Middle frontal gyrus (tissue), 1 donor: Measurements from ENCODE around the gene SWT1.
A peak's percentile ranks its signal among the peaks of the same experiment; 100 is the strongest.

Experiments used
- DNase-seq: peaks from one replicate; pipeline ENCODE4 v3.0.0-alpha.2; 2015; ENCODE audit warnings: low spot score; ENCODE audit errors: extremely low spot score

Gene SWT1, protein sequence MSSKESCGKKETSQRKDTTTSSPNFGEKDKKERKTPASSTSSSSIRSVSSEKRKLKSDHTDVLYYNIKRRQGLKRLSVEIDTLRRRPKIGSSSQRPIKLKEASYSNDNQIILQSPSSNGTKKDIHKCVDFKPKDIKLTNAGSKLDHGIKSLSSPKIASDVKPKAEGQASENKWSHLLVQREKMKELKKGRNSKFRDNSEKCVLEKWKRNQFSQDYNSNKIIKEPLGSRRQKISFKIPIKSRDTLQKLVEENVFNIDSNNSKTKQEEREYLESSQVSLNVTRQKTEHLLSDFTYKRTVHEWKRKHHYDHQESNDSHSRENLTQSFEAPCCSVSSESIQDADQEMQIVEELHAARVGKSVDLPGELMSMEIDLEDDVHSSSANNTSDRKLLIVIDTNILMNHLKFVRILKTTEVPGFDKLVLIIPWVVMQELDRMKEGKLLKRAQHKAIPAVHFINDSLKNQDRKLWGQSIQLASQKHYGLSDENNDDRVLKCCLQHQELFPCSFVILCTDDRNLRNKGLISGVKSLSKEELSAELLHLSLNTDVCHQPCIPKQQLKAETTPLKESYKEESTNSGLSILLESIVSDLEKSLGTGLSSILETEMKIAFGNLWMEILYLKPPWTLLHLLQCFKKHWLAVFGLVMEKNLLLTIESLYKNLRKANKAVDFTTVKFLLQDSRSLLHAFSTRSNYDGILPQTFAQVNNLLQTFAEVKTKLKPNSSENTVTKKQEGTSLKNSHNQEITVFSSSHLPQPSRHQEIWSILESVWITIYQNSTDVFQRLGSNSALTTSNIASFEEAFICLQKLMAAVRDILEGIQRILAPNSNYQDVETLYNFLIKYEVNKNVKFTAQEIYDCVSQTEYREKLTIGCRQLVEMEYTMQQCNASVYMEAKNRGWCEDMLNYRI

DNA sequence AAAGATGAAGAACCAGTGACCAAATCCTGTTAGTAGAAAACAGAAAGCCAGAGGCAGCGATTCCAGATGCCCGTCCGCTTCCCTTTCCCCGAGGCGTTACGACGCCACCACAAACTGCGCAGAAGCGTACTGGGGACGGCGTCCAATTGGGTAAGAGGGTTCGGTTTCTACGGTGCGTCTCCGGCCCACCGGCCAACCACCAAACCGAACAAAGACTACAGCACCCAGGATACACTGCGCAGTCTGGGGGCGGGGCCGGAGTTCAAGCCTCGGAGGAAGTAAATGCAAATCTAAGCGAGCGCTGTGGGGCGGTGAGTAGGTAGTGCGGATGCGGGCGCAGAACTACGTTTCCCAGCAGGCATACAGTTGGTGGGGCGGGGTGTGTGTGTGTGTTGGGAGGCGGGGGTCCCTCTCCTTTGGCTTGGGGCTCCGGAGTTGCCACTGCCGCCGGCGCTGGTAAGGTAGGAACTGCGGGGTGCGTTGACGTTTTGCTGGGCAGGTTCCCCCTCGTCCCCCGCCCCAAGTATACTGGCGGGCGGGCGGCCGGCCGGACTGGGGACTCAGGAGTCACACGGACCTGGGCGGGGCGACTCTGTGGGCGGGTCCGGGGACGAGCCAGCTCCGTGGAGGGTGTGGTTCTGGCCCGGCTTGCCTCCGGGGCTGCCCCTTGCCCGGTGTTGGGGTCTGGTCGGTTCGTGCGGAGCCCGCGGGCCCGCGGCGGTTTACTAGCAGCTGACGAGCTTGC is at the start of gene SWT1, which contains the start of gene TRMT1L:
Gene SWT1, plus strand, starts transcription at position 314 of the 745 bp plus-strand sequence. CDS start 3,675 bp downstream, outside the sequence.
Gene TRMT1L, minus strand, starts transcription at position 100 of the 745 bp plus-strand sequence. CDS start 241 bp downstream, outside the sequence.
- DNase-seq, result peak; percentile 98

DNA sequence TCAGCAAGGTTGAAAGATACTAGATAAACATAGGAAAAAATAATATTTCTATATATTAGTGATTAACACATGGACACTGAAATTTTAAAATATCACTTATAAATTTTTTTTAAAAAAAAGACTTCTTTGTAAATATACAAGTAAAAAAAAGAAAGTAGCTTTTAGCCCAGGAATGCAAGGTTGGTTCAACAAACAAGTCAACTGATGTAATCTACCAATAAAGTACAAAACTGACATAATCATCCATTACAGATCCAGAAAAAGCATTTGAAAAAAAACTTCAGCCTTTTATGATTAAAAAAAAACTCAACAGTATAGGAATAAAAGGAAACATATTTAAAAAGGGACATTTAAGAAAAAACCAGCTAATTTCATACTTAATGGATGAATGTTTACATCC is 48.6 kb upstream of the SWT1 start:
- DNase-seq, result no peak

DNA sequence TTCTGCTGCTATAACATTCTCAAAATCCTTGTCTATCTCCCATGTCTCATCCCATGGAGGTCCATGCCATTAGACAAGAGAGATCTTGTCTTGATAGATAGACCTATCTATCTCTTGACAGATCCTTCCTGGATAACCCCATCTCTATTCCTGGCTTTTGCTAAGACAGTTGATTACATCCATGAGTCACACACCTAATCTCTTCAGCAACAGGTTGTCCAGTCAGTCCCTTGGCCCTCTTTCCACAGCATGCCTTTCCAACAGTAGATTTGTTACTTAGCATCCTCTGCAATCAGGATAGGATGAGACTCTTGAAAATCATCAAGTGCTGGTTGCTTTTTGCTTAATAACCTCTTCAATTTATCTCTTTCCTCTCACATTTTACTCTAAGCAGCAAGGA is 46.8 kb upstream of the SWT1 start:
- DNase-seq, result no peak

DNA sequence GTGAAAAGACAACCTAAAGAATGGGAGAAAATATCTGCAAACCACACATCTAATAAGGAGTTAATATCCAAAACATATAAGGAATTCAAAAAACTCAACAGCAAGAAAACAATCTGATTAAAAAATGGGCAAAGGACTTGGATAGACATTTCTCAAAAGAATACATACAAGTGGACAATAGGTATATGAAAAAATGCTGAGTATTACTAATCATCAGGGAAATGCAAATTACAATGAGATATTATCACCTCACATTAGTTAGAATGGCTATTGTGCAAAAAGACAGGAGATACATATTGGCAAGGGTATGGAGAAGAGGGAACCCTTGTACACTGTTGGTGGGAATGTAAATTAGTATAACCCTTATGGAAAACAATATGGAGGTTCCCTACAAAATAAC is 45.1 kb upstream of the SWT1 start:
- DNase-seq, result no peak

DNA sequence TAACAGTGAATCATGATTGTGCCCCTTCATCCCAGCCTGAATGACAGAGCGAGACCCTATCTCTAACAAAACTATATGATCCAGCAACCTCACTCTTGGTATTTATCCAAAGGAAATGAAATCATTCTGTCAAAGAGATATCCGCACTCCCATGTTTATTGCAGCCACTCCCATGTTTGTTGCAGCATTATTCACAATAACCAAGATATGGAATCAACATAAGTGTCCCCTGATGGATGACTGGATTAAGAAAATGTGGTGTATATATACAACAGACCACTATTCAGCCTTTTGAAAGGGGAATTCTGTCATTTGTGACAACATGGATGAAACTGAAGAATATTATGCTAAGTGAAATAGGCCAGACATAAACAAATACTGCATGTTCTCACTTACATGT is 44.6 kb upstream of the SWT1 start:
- DNase-seq, result no peak

DNA sequence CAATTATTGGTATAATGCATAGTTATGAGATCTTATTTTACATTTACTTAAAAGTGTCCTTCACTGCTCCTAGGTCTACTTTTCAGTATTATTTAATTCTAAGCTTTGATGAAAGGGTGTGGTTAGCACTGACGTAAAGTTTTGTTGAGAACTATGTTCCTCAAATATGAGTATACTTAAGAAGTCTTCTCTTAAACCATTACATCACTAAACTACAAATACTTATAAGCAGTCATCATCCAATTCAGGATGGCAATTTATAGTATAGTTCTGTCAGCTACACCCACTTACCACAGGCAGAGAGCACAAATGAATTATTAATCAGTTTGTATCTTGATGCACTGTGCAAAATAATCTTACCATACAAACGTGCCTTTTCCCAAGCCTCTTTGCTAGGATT is 27.3 kb upstream of the SWT1 start:
- DNase-seq, result no peak

DNA sequence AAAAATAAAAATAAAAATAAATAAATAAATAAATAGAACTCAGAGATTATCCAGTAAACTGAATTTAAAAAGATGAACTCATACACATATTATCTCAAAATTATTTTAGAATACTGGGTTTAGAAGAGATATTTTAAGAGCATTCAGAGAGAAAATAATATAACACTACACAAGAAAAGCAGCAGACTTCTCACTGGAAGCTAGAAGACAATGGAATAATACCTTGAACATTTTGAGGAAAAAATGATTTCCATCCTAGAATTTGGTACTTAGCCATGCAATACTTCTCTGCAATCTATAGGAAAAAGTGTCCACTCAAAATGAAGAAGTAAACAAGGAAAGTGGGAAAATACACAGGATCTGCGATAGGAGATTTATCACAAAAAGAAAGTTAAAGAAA is 24.4 kb upstream of the SWT1 start:
- no peak for DNase-seq

DNA sequence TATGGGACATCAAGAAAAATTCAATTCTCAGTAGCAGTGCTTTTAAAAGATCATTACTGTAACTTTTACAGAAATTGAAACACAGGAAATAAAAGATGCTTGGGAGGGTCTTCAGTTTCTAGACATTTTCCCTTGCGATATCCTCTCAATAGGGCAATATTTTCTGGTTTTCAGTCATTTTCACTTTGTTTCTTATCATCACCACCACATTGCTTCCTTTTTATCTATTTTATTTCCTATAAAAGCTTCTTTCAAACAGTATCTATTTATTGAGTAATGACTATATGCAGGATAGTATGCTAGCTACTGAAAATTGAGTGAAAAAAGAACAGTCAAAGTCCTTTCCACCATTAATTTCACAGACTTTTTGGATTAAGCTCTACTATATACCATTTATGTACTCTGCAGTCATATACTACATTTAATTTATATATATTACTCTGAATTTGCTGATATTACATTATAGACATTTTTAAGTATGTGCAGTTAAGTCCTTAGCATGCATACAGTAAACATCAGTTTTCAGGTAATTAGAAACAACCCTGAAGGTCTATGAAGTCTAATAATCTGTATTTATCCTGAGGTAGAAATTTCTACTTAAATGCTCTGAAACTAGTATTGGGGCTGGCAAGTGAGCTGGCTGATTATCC is 18.9 kb upstream of the SWT1 start:
- no peak for DNase-seq

DNA sequence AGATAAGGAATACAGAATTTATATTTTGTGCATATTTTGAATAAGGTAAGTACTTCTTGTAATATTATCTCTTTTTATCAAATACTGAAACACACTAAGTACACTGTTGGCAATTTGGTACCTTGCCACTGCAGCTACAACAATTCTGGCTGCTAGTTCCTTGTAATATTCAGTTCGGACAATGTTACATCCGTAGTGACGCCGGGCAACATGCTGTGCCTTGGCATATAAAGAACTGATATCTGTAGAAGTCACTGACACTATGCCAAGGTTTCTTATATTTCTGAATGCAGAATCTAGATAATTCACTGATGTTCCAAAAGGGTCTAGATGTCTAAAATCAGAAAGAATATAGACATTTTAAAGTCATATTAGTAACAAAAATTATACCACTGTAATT is 17.7 kb upstream of the SWT1 start:
- DNase-seq, result no peak

DNA sequence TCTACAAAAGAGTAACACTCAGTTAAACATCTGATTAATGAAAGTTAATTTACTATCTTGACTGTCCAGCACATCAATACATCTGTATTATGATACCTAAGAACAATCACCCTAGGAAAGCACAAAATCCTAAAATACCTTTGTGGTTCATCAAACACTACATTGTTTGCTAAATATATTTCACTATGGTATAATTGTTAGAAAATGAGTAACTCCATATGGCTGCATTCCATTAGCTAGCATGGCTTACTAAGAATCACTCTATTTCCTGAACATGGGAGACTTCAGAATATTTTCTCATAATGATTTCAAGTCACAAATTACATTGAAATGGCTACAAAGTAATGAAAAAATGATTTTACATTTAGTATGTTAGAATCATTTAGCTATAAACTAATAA is 12.7 kb upstream of the SWT1 start:
- no peak for DNase-seq

DNA sequence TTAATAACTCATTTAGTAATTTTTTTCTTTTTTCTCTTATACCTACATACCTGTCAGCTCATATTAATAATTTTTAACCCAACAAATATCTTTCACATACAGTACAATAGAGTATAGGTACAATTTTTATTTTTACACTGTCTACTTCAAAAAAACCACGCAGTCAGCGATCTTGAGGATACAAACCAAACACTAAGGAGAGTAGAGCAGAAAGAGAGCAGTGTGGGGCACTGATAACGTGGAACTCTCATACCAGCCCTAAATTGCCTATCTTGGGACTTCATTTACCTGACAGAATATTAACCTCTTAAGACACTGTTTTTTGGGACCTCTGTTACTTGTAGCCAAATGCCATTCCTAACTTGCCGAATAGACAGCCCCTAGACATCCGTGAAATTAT is 5.8 kb upstream of the SWT1 start:
- DNase-seq, result no peak

DNA sequence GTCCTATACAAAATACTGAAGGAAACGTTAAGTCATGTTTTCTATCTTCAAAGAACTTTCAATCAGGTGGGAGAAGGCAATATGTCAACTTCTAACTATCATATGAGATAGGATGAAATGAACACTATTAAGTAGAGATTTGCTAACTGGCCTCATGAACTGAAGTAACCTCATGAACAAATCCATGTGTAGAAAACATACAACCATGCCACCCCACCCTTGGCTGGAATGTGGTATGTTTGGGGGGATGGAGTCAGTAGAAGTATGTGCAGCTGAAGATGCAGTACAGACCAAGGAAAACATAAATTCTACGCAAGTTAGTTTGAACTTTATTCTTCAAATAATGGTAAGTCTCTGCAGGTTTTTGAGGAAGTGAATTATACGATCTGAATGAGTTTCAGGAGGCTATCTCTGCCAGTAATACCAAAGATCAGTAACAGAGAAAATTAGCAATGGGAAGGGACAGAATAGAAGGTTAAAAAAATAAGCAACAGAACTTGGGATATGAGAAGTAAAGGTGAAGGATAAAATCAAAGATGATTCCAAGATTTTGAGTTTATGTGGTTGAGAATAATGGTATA is 4.7 kb upstream of the SWT1 start:
- DNase-seq, result no peak

DNA sequence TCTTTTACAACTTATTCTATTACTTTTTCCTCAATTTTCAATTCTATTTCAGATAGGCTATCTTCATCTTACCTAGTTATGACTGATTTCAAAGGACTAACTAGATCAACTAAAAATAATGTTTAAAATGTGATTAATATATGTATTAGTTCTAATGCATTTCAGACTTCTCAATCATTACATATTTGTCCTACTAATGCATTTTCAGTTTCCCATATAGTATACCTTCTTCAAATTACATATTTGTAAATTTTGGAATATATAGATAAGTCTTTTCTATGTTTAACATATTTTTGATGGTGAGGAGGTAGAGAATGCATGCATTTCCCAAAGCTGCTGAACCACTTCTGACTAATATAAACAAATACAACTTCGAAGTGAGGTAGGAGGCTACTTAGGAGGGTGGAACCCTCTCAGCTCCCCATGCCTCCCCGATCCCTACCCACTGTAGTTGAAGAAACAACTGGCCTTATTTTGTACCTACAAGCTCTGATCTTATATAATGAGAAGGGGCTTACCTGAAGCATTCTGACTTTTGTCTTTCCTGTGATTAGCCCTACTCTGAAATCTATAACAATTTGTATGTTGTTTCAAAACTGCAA is 2.0 kb upstream of the SWT1 start:
- DNase-seq, result no peak

DNA sequence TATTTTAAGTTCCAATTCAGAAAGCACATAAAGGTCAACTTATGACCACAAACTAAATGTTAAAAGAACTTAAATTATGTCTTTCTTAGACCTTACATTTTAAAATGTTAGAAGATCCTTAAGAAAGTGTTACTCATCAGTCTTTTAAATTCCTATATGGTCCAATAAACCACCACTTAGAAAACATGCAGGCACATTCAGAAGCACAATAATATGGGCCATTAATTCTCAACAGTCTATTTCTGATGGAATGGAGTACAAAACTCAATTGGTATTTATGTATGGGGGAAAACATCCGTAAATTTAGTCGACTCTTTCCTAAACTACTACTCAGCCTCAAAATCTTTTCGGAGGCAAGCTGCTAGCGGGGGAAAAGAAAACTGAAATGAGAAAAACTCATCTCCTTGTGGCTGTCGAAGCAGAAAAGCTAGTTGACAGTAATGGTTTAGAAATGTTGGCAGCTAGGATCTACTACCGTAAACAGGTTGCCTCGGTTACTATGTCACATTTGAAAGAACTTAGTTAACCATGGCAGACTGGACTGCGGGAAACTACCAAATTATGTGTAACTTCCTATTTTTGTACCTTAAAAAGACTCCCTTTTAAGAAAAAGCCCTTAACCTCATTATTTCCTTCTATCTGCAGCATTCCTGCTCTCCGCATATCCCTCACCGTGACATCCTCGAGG is 1.2 kb upstream of the SWT1 start:
- no peak for DNase-seq

DNA sequence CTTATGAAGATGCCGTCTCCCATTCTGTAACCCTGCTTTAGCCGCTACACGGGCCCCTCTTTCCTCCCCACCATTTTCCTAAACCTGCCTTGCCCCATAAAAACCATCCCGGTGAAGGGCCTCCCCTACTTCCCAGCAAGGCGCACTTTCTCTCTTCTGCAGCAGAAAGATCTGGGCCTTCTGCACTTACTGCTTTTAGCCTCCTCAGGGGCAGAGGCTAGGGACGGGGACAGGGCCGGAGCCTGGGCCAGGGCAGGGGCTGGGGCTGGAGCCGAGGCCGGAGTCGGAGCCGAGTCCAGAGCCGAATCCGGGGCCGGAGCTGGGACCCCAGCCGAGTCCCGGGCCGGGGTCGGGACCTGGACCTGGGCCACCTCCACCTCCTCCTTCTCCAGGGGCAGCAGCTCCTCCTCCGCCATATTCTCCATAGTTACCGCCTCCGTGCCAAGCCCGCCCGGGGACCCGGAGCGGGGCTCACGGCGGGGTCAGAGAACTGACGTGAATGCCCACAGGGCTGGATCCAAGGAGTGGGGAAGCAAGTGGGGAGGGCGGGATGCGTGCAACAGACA is 596 bp upstream of the SWT1 start:
- no peak for DNase-seq

DNA sequence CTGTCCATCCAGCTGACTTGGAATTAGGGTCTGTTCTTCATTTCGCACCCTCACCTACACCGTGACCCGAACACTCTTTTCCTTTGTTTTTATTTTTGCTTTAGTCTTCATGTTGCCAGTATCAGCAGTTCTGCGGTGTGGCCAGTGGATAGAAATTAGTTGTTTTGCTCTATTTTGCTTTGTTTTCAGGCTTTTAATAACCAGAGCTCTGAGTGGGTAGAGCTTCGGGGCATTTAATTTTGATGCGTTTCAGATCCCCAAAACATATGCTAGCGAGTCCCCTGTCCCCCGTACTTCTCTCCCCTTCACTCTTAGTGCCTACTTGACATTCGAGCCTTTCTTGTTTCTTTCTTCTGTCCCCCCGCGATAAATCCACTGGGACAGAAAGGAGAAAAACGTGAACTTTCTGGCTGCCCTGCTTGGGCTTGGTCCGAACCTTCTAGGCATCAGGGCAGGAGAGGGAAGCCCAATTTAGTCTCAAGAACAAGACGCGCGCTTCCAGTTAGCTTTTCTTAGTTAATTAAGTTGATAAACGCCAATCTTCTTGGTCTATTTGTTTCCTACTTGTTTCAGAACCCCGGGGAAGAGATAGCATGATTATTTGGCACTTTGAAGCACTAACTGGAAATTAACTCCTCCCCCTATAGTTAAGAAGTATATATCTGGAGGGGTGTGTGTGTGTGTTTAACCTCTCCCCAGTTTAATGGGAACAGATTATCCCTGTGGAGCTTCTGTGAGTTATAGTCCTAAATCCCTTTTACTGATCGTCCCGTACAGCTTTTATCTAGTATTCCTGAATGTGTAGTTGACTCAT is 839 bp downstream of the SWT1 start:
- DNase-seq, result no peak

DNA sequence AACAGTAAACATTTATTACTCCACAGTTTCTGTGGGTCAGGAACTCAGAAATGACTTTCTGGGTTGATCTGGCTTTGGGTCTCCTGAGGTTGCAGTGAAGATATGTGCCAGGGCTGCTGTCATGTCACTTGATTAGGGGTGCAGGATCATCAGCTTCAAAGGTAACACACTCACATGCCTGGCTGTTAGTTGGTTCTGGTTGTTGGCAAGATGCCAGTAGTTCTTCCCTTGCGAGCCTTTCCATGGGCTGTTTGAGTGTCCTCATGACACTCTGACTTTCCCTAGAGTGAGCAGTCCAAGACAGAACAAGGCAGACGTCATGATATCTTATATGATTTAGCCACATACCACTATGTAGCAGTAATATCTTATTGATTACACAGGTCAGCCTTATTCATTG is 1.8 kb downstream of the SWT1 start:
- DNase-seq, result no peak

DNA sequence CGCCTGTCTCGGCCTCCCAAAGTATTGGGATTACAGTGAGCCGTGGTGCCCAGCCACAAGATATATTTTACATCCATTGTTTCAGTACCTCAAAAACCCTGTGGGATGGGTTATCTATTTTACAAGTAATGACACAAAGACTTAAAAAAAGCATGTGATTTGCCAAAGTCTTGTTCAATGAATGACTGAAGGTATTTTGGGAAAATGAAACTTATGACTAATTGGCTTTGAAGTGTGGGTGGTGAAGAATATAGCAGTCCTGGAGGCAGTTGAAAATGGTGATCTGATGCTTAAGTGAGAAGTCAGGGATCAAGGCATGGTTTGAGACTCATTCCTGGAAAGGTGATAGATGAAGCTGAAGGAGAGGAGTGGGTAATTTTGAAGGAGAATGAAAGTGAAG is 3.0 kb downstream of the SWT1 start:
- DNase-seq, result no peak

DNA sequence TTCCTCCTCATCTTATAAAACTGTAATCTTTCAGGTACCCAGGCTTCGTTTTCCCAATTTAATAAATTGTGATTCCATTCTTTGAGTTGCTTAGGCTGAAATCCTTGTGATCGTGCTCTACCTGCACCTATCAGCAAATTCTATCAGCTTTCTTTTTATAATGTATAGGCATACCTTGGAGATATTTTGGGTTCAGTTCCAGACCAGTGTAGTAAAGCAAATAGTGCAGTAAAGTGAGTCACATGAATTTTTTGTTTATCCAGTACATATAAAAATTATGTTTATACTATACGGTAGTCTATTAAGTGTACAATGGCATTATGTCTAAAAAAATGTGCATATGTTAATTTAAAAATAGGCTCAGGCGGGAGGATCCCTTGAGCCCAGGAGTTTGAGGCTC is 5.5 kb downstream of the SWT1 start:
- DNase-seq, result no peak
